ENCODE measurements around the gene CDT1.

DNA sequence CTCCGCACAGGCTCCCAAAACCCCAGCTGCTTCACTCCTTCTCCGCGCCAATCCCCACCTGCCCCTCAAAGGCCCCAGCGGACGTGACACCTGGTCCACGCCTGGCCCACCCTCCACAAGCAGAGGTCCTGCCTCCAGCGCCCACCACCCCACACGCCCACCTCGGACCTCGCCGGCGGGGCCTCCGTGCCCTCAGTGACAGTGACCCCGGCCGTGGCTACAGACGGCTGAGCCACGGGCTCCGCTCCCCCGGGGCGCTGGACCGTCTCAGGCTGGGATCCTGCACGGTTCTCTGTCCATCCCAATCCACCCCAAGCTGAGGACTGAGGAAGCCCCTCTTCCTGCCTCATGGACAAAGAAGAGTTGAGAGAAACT lies 43.6 kb upstream of the CDT1 start:
- TF ChIP-seq, protein P1, sequence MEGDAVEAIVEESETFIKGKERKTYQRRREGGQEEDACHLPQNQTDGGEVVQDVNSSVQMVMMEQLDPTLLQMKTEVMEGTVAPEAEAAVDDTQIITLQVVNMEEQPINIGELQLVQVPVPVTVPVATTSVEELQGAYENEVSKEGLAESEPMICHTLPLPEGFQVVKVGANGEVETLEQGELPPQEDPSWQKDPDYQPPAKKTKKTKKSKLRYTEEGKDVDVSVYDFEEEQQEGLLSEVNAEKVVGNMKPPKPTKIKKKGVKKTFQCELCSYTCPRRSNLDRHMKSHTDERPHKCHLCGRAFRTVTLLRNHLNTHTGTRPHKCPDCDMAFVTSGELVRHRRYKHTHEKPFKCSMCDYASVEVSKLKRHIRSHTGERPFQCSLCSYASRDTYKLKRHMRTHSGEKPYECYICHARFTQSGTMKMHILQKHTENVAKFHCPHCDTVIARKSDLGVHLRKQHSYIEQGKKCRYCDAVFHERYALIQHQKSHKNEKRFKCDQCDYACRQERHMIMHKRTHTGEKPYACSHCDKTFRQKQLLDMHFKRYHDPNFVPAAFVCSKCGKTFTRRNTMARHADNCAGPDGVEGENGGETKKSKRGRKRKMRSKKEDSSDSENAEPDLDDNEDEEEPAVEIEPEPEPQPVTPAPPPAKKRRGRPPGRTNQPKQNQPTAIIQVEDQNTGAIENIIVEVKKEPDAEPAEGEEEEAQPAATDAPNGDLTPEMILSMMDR (IDR thresholded peaks at IDR 0.05 in 2 of 3, conservative IDR thresholded peaks at IDR 0.05 in 1 of 3; ENCODE audit: borderline replicate concordance in 1 of 3, insufficient read depth in 1 of 3, low read depth in 2 of 3, low read length in 2 of 3) = no peak
- TF ChIP-seq EZH2 (IDR thresholded peaks at IDR 0.05) (no peak), ZNF274 (IDR thresholded peaks at IDR 0.05; ENCODE audit: low read depth, low read length) (no peak), CEBPB (IDR thresholded peaks at IDR 0.05; ENCODE audit: low read depth) (no peak), POLR2A (IDR thresholded peaks at IDR 0.05; ENCODE audit: borderline replicate concordance, extremely low read depth, insufficient read depth, insufficient read length) (no peak)
- TF ChIP-seq, protein P2, sequence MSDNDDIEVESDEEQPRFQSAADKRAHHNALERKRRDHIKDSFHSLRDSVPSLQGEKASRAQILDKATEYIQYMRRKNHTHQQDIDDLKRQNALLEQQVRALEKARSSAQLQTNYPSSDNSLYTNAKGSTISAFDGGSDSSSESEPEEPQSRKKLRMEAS (IDR thresholded peaks at IDR 0.05) = no peak
- TF ChIP-seq, protein P3, sequence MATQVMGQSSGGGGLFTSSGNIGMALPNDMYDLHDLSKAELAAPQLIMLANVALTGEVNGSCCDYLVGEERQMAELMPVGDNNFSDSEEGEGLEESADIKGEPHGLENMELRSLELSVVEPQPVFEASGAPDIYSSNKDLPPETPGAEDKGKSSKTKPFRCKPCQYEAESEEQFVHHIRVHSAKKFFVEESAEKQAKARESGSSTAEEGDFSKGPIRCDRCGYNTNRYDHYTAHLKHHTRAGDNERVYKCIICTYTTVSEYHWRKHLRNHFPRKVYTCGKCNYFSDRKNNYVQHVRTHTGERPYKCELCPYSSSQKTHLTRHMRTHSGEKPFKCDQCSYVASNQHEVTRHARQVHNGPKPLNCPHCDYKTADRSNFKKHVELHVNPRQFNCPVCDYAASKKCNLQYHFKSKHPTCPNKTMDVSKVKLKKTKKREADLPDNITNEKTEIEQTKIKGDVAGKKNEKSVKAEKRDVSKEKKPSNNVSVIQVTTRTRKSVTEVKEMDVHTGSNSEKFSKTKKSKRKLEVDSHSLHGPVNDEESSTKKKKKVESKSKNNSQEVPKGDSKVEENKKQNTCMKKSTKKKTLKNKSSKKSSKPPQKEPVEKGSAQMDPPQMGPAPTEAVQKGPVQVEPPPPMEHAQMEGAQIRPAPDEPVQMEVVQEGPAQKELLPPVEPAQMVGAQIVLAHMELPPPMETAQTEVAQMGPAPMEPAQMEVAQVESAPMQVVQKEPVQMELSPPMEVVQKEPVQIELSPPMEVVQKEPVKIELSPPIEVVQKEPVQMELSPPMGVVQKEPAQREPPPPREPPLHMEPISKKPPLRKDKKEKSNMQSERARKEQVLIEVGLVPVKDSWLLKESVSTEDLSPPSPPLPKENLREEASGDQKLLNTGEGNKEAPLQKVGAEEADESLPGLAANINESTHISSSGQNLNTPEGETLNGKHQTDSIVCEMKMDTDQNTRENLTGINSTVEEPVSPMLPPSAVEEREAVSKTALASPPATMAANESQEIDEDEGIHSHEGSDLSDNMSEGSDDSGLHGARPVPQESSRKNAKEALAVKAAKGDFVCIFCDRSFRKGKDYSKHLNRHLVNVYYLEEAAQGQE (IDR thresholded peaks at IDR 0.05; ENCODE audit: low read depth) = no peak
